ENCODE results near the gene SORBS2.

SORBS2 gene

DNA sequence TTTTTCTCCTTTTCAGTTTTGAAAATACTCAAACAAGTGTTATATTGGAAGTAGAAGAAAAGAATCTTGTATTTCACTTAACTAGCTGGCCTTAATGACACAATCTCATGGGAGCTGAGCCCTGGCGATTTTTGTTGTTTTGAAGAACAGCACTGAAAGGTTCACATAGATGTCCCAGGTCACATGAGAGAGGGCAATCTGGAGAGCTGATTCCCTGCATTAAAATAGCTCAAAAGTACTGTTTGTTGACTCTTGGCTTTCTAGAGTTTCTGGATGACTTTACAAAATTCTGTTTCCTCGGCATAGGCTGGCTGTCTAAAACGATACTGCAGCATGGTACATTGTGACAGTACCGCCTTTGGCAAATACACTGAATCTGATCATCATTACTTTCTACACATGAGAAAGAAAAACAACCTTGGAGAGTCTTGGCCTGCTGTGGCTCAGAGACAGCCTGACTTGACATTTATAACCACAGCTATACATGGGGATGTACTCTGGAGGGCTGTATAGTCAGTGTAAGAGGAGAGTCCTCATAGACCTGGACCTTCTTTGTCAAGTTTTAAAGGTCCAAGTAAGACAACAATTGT, 156.9 kb downstream of the SORBS2 start:
- intact Hi-C loops (cut with DNase I): no loop called here
- DNase-seq: no peak

DNA sequence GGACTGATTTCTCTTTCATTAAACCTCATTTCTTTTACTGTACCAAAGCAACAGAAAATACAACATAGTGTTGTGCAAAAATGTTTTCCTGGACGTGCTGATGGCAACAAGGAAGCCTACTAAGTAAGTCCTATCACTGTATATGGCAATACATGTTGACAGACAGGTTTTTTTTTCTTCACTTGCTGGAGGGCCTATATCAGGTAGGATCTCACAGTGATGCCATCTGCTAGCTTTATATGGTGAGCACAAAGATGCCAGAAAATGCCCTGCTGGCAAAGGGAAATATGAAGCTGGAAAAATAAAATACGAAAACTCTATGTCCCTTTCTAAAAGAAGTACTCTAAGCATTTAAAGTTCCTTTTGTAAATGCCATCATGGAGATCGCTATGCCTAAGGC, 157.7 kb downstream of the SORBS2 start:
- intact Hi-C loops (cut with DNase I): no loop called here

DNA sequence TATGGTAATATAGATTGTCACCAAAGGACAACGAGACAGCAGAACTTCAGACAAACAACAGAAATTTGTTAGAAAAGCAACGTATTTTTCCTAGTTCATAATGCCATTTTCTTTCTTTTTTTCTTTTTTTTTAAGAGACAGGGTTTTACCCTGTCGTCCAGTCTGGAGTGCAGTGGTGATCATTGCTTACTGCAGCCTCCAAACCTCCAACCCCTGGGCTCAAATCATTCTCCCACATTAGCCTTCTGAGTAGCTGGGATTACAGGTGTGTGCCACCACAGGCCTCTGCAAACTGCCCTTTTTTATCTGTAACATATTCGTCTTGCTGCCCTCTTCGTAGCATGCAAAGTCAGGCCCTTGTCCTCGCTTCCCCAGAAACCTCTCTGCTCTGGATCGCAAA, 160.1 kb downstream of the SORBS2 start:
- DNase-seq: no peak
- intact Hi-C loops (cut with DNase I): no loop called here

More for the DNA sequence above, 157.7 kb downstream of the SORBS2 start:
- no peak for DNase-seq

DNA sequence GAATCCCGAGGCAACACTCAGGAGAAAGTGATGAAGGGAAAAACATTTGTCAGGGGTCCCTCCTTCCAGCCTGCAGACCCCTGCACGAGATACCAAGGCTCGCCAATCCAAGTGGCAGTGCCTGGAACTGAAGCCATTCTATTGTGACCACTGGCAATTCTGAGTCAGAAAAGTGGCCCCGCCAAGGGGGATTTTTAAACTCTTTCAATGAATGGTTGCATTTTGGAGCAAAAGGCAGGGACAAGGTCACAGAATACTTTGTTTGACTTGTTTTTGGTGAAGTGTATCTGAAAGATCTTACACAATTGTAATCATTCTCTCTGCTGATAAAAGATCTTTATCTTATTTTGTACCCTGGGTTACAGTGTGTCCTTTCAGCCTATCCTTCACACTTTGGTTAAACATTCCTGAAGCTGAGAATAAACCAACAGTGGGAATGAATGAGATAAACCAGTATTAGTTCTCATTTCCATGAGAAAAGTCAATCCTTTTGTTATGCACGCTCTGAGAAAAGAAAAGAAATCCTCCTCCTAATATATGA, 160.8 kb downstream of the SORBS2 start:
- intact Hi-C loops (cut with DNase I): no loop called here
- no peak for DNase-seq

DNA sequence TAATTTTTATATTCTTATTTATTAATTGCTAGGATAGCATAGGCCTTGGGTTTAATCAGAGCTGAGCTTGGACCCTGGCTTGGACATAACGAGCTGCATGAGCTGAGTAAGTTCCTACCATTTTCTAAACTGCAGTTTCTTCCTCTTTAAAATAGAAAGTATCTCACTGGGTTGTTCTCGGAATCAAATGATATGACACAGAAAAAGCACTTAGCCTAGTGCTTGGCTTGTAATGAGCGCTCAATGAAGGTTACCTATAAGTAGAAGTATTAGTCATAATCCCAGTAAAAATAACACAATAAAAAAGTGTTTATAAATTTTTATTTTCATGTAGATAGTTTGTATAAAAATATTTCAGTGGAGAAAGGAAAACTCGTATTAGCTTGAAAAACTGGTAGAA, 163.4 kb downstream of the SORBS2 start:
- intact Hi-C loops (cut with DNase I): no loop called here
- DNase-seq: no peak

DNA sequence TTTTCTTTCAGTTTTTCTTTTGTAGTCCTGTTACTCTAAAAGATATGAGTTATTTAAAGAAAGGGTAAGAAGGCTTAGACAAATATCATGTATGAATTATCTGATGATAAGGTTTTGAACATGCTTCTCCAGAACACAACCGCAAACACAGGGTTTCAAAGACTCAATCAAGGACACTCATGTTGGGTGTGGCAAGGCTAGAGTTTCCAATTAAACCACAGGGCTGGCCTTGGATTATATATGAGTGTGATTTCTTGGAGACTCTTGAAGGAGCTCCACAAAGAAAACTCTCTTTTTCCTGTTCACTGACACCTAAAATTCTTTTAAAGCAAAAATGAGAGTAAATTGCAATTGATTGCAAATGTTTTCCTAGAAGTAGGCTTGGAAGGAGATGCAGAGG, 166.6 kb downstream of the SORBS2 start:
- no peak for DNase-seq
- intact Hi-C loops (cut with DNase I): no loop called here

DNA sequence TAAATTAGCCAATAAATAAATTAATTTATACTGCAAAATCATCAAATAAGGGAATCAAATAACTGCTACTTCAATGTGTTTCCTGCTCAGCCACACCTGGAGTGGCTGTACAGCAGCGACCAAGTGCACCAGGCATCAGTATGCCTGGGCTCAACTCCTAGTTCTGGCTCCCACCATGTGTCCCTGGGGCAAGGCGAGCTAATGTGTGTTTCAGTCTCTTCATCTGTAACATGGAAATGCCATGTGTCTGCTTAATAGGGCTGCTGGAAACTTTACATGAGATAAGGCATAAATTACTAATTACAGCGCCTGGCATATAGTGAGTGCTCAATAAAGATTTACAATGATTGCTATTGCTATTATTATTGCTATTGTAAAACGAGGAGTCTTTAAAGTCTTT, 167.6 kb downstream of the SORBS2 start:
- DNase-seq: no peak
- intact Hi-C loops (cut with DNase I): no loop called here

DNA sequence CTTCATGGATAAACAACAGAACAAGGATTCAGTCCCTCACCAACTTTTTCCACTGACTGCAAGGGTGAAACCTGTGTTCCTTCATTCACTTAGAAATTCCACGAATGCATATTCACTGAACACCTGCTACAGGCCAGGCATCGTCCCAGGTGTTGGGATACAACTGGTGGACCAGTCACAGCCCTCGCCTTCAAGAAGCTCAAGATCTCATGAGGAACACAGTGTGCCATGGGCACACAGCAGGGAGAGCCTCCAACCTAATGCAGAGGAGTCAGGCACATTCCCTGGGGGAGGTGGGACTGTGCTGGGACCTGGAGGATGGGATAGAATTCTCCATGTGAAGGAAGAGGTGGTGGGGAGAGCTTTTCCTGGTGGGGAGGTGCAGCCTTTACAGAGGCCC, 169.1 kb downstream of the SORBS2 start:
- no peak for DNase-seq
- intact Hi-C loops (cut with DNase I): no loop called here

DNA sequence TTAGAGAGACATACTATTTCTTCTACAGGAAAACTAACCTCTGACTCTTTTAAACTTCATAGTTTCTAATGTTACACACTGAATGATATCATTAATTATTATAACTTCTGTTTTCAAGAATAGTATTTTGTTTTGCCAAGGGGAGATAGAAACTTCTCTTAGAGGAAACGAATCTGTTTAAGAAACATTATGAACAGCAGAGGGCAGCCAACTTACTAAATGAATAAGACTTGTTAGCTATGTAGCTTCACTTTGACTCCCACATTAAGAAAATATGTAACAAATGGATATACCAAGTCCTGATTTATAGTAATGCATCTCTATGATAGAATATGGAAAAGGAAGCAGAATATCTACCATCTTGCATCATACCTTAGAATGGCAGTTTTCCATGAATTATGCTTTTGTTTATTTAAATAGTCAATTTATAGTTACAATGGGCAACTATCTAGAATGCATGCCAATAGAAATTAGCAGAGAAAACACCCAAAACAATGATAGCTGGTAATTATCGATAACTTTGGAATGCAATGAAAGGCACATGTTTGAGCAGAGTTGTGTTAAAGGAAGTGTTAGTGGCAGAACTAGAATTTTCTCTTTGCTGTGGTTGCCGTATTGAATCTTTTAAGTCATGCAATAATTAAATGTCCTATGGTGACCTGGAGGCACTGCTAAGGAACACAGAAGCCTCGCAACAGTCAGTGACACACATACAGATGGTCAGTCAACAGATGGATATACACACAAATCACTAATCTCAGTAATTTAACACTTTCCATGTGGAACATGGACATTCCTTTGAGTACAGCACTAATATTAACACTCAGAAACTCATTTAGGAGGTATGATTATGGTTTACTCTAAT, 171.0 kb downstream of the SORBS2 start:
- intact Hi-C loops (cut with DNase I): loop anchor here (2.0 kb wide), 2 partner anchors 380 to 398 kb away; no protein-coding TSS in a partner anchor

DNA sequence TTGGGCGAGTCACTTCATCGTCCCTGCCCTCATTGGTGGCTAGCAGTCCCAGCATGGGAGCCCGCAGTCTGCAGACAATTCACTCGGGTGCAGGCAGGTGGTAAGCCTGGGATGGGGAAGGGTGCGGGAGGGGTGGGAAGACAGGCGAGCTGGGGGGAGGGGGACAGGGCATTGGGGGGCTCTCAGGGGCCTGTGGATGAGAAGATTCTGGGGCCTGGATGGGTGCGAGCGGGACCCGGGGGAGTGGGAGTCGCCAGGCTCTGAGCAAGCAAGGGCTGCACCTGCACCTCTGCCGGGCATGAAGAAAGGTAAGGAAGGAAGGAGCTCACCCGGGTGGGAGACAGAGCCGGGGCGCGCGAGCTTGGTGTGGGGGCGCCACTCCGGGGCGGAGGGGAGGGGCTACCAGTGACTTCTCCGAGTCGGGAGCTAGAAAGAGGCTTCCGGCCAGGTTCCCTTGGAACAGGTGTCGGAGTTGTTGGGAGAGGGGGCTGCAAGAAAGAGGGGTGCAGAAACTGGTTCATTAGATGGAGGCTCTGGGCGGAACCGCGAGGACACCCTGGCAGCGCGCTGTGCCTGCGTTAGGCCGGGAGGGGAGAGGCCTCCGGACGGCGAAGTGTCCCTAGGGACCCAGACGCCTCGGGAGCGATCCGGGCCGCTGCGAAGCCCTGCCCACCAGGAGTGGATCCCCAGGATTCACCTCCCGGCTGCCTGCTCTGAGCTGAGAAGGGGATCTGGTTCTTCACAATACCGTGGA, 173.3 kb downstream of the SORBS2 start:
- intact Hi-C loops (cut with DNase I): no loop called here
- no peak for DNase-seq

More for the DNA sequence above, 171.0 kb downstream of the SORBS2 start:
- DNase-seq: no peak

DNA sequence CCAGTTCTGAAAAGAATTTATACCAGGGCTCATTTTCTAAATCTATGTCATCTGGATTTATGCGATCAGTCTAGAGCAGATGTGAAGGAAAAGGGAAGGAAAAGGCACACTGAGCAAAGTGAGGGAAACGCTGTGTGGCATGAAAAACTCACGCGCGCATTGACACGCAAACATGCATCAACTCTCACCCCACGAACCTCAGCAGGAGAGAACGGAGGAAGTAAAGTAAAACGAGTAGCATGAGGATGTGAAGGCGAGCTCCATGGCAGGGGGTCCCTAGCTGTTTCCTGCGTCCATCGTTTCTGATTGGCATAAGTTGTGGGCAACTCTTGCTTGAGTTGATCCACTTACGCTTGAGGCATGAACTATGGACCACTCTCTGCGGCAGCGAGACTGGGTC, 173.9 kb downstream of the SORBS2 start:
- intact Hi-C loops (cut with DNase I): no loop called here
- no peak for DNase-seq

DNA sequence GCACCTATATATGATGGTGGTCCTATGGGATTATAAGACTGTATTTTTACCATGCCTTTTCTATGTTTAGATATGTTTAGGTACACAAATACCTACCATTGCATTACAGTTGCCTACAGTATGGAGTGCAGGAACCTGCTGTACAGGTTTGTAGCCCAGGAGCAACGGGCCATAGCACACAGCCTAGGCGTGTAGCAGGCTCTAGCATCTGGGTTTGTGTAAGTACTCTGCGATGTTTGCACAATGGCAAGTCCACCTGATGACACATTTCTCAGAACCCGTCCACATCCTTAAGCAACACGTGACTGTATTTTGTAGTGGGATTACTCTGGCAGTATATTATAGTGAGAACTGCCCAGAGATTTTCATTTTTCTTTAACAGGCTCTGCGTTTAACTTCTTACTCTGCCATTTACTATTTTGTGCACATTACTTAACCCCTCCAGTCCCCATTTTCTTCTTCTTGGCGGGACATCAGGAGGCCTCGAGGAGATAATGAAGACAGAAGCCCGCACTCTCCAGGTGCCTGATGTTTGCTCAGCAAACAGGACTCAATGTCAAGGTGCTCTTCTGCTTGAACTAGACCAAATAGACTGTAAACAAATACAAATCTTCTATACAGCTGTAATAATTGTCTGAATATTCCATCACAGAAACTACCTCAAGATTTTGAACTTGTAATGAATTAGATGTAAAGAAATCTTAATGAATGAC, 174.7 kb downstream of the SORBS2 start:
- no peak for DNase-seq
- intact Hi-C loops (cut with DNase I): no loop called here

DNA sequence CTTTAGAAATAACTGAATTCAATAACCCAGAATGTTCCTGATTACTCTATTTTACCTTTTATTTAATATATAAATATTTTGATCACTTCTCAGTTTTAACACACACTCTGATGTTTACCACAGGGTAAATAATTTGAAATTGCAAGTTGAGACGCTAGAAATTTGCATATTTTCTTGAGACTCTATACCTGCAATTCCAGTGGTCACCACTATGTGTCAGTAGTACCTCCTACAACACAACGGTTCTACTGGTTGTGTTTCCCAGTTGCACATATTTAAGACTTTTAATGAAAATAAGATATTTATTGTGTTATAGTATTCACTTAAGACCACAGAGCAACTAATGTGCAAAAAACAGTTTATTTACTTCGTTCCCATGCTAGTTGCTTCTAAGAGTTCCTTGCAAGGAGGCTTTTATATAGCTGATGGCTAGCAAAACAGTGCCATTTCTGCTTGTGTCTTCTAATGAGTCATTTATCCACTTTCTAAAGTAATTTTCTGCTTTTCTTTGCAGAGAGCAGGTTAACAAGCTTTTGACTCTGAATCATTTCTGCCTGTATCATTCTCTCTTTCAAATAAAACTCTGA, 177.8 kb downstream of the SORBS2 start:
- intact Hi-C loops (cut with DNase I): no loop called here
- DNase-seq: no peak

DNA sequence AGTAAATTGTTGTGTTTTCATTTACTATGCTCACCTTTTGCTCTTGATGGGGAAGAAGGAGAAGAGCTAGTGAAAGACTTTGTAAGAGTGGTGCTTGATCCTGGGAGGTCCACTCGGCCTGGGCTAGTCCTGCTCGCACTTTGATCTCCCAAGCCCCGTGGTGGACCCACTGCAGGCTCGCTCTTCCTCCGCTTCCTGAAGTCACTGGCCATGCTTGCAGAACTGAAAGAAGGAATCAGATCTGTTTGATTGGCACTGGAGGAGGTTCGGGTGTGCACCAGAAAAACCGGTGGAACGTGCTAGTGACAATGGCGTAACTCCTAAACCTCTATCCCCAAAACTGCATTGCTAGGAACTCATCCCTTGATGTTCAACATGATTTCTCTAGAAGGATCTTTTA, 185.2 kb downstream of the SORBS2 start:
- peak in 1 of 10 donors; percentile 56 for DNase-seq
- intact Hi-C loops (cut with DNase I): no loop called here

DNA sequence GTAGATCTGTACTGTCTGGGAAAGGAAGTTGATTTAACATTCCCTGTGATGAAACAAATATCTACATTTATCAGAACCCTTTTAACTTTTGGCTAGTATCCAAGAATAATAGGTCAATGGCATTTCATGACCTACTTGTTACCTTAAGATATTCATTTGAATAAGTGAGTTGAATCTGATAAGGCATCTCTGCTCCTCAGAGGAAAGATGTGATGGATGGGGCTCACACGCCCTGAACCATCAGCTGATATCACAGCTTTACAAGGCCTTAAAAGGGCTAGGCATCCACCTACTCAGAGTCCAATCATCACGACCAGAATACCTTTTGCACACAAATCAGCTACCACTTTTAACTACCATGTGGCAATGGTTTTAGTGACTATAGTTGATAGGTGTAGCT, 186.5 kb downstream of the SORBS2 start:
- no peak for DNase-seq
- intact Hi-C loops (cut with DNase I): no loop called here

DNA sequence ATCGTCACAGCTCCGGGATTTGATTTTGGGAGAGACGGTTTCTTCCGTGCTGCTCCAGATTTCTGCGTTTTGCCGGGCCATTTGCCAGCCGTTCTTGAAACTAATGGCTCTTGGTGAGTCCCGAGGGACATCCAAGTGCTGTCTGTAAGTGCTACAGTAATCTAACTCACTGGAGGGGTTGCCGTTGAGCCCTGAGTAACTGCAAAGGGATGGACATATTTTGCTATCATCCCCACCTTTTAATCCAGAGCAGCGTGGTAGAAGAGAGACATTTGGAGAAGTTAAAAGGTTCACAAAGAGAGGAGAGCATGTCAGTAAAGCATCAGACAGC, 187.8 kb downstream of the SORBS2 start:
- DNase-seq: no peak
- intact Hi-C loops (cut with DNase I): no loop called here

DNA sequence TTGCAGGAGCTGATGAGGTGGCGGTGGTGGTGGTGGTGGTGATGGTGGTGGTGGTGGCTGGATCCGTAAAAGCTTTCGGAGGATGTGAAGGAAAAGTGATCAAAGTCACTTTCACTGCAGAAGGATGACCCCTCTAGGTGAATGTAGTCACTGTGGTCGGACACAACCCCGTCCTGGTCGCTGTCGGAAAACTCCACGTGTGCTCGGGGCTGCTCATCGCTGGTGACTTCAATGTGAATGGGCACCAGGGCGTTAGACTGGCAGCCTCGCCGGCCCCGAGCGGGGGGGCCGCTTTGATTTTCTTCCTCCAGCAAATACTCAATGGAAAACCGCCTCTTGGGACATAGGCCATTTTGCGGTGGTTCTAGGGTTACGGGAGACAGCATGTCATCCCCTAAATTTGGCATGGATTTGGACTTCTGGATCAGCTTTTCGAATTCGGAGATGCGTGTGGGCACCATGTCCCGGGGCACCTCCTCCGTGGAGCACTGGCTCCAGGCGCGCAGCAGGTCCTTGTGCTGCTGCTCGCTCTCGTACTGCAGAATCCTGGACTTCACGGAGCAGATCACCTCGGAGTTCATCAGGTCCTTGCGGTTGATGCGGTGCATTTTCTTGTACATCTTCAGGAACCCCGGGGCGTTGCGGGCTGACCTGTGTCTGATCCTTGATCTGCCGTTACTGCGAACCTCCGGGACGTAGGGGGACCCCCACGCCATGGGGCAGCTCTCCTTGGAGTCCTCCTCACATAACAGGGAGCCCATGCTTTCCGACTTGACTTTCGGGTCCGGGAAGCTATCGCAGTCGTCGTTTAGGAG, 188.3 kb downstream of the SORBS2 start:
- intact Hi-C loops (cut with DNase I): no loop called here
- peak in 1 of 10 donors; percentile 44 for DNase-seq

DNA sequence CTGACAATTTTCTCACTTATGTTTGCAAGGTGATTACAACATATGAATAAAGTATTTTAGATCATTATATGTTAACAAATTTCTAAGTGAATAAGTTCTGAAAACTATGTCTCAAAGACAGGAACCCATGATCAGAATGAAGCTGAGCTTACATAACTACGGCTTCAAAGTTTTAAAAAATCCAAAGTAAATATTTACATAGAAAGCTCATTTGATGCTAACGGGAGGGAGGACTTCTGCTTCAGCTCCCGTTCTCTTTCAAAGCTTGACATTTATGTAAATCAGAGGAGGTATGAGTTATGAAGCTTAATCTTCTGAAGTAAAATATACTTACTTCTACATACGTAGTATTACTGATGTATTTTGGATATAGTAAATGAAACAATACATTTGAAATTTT, 203.8 kb downstream of the SORBS2 start:
- intact Hi-C loops (cut with DNase I): no loop called here
- no peak for DNase-seq

DNA sequence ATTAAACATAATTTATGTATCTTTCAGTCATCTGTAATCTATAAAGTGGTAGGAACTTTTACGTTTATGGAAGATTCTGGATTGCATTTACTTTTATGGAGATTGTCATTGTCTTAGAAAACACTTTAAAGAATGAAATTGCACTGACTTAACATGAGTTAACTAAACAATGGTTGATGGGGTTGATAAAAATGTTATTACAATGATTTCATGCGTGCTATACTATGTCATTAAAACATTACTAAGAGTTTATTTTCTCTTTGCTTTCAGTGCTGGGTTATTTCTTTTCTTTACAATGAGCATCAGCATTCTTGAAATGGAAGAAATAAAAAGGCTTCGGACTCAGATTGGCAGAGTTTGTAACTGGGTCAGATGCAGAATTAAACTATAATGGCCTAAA, 209.6 kb downstream of the SORBS2 start:
- DNase-seq: no peak
- intact Hi-C loops (cut with DNase I): no loop called here

Data from posterior cingulate gyrus (tissue), 11 donors.